Measurements from ENCODE around the gene TEX10. TPM values are rescaled to one million over a fixed set of nuclear protein-coding genes. Genes with fewer than 3 reads are reported as not detected.

Gene TEX10
- polyA plus RNA-seq, 1 donor from 2014 or later, result 30.5 TPM

DNA sequence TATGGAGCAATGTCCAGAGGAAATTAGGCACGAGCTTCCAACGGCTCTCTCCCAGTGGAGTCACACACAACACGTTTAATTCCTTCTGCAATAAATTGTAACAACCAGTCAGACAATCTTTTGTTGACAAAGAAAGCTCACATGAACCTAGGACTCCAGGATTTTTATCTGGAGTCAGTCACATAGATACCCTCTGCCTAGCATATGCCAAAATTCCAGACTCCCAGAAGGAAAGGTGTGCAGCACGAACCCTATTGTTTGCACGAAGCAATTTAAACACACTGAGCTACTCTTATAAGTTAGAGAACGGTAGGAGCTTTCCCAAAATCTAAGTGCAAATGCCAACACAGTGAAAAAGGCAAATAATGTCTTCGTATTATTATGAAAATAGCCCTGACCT, 67.1 kb downstream of the TEX10 start:
- no peaks in the 10 kb centered on the region for H3K79me2 ChIP-seq (replicated peaks; ENCODE audit: insufficient read depth, low read length)
- H3K4me2 ChIP-seq (ENCODE audit: low read length), result no peak overlapping the region
- H3K4me3 ChIP-seq (ENCODE audit: low read length), result no peak overlapping the region
- H3K27ac ChIP-seq (ENCODE audit: low read length), result no peak overlapping the region
- peaks cover 8% of the 10 kb centered on the region for H3K36me3 ChIP-seq (ENCODE audit: insufficient read depth, low read length)
- peaks cover 6% of the 10 kb centered on the region for H3K9me3 ChIP-seq (ENCODE audit: low read length)
- no peaks in the 10 kb centered on the region for H4K20me1 ChIP-seq (ENCODE audit: insufficient read depth)
- TF ChIP-seq EZH2 (IDR thresholded peaks at IDR 0.05; ENCODE audit: borderline replicate concordance, insufficient read depth, low read length, poor library complexity, severe bottlenecking) (no peak), MXI1 (conservative IDR thresholded peaks at IDR 0.05; ENCODE audit: poor library complexity, severe bottlenecking) (no peak), SMC3 (conservative IDR thresholded peaks at IDR 0.05; ENCODE audit: poor library complexity) (no peak), EP300 (conservative IDR thresholded peaks at IDR 0.05; ENCODE audit: poor library complexity, severe bottlenecking) (no peak), RAD21 (conservative IDR thresholded peaks at IDR 0.05) (no peak), TAF1 (IDR thresholded peaks at IDR 0.05; ENCODE audit: low read depth) (no peak), POLR2AphosphoS5 (IDR thresholded peaks at IDR 0.05) (no peak)
- TF ChIP-seq, protein P1, sequence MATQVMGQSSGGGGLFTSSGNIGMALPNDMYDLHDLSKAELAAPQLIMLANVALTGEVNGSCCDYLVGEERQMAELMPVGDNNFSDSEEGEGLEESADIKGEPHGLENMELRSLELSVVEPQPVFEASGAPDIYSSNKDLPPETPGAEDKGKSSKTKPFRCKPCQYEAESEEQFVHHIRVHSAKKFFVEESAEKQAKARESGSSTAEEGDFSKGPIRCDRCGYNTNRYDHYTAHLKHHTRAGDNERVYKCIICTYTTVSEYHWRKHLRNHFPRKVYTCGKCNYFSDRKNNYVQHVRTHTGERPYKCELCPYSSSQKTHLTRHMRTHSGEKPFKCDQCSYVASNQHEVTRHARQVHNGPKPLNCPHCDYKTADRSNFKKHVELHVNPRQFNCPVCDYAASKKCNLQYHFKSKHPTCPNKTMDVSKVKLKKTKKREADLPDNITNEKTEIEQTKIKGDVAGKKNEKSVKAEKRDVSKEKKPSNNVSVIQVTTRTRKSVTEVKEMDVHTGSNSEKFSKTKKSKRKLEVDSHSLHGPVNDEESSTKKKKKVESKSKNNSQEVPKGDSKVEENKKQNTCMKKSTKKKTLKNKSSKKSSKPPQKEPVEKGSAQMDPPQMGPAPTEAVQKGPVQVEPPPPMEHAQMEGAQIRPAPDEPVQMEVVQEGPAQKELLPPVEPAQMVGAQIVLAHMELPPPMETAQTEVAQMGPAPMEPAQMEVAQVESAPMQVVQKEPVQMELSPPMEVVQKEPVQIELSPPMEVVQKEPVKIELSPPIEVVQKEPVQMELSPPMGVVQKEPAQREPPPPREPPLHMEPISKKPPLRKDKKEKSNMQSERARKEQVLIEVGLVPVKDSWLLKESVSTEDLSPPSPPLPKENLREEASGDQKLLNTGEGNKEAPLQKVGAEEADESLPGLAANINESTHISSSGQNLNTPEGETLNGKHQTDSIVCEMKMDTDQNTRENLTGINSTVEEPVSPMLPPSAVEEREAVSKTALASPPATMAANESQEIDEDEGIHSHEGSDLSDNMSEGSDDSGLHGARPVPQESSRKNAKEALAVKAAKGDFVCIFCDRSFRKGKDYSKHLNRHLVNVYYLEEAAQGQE (IDR thresholded peaks at IDR 0.05; ENCODE audit: borderline replicate concordance), result no peak
- TF ChIP-seq, protein P2, sequence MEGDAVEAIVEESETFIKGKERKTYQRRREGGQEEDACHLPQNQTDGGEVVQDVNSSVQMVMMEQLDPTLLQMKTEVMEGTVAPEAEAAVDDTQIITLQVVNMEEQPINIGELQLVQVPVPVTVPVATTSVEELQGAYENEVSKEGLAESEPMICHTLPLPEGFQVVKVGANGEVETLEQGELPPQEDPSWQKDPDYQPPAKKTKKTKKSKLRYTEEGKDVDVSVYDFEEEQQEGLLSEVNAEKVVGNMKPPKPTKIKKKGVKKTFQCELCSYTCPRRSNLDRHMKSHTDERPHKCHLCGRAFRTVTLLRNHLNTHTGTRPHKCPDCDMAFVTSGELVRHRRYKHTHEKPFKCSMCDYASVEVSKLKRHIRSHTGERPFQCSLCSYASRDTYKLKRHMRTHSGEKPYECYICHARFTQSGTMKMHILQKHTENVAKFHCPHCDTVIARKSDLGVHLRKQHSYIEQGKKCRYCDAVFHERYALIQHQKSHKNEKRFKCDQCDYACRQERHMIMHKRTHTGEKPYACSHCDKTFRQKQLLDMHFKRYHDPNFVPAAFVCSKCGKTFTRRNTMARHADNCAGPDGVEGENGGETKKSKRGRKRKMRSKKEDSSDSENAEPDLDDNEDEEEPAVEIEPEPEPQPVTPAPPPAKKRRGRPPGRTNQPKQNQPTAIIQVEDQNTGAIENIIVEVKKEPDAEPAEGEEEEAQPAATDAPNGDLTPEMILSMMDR (IDR thresholded peaks at IDR 0.05; ENCODE audit: poor library complexity, severe bottlenecking), result no peak
- no peaks in the 10 kb centered on the region for H3K27me3 ChIP-seq (ENCODE audit: insufficient read depth, low read depth, low read length)
- H3K9ac ChIP-seq (ENCODE audit: low read length), result no peak overlapping the region
- no peaks in the 10 kb centered on the region for H3K9me2 ChIP-seq (ENCODE audit: insufficient read depth, low read length)
- no peak overlapping the region for H2AFZ ChIP-seq (ENCODE audit: low read depth, low read length)
- H3F3A ChIP-seq (ENCODE audit: insufficient read depth, low read length, poor library complexity, severe bottlenecking), result no peaks in the 10 kb centered on the region

DNA sequence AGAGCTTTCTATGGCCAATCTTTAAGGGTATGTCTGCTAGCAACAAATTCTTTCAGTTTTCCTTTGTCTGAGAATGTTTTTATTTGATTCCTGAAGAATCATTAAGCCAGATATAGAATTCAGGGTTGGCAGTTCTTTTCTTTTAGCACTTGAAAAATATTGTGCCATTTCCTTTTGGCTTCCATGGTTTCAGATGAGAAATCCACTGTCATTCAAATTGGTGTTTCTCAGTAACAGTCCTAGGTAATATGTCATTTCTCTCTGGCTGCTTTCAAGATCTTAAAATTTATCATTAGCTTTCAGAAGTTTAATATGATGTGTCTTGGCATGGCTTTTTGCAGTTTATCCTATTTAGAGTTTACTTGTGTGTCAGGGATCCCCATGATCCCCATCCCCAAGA, 67.7 kb downstream of the TEX10 start:
- no peak overlapping the region for H3K4me3 ChIP-seq (ENCODE audit: low read length)
- H3K9ac ChIP-seq (ENCODE audit: low read length), result no peak overlapping the region
- no peaks in the 10 kb centered on the region for H3K9me2 ChIP-seq (ENCODE audit: insufficient read depth, low read length)
- H4K20me1 ChIP-seq (ENCODE audit: insufficient read depth), result no peaks in the 10 kb centered on the region
- H3K36me3 ChIP-seq (ENCODE audit: insufficient read depth, low read length), result peaks cover 8% of the 10 kb centered on the region
- no peak for TF ChIP-seq MXI1 (conservative IDR thresholded peaks at IDR 0.05; ENCODE audit: poor library complexity, severe bottlenecking)
- TF ChIP-seq EZH2 (IDR thresholded peaks at IDR 0.05; ENCODE audit: borderline replicate concordance, insufficient read depth, low read length, poor library complexity, severe bottlenecking), result no peak
- TF ChIP-seq SMC3 (conservative IDR thresholded peaks at IDR 0.05; ENCODE audit: poor library complexity), result no peak
- TF ChIP-seq, protein P1 (IDR thresholded peaks at IDR 0.05; ENCODE audit: borderline replicate concordance), result no peak
- peaks cover 6% of the 10 kb centered on the region for H3K9me3 ChIP-seq (ENCODE audit: low read length)
- no peak overlapping the region for H2AFZ ChIP-seq (ENCODE audit: low read depth, low read length)
- H3F3A ChIP-seq (ENCODE audit: insufficient read depth, low read length, poor library complexity, severe bottlenecking), result no peaks in the 10 kb centered on the region
- no peaks in the 10 kb centered on the region for H3K79me2 ChIP-seq (replicated peaks; ENCODE audit: insufficient read depth, low read length)
- no peaks in the 10 kb centered on the region for H3K27me3 ChIP-seq (ENCODE audit: insufficient read depth, low read depth, low read length)
- no peak overlapping the region for H3K4me2 ChIP-seq (ENCODE audit: low read length)
- H3K27ac ChIP-seq (ENCODE audit: low read length), result no peak overlapping the region
